ENCODE results near the gene HHIPL1. TPM values are rescaled to one million over a fixed set of nuclear protein-coding genes. Genes with fewer than 3 reads are reported as not detected.

HHIPL1 gene
- total RNA-seq, 2 experiments from 2014 or later = 0.08 to 0.10 TPM

- peaks cover 3% of the 10 kb centered on the region for H3K36me3 Mint-ChIP-seq (ENCODE audit: low read depth)
- DNase-seq = no peak
- no peak overlapping the region for H3K4me3 Mint-ChIP-seq
- no peak overlapping the region for H3K27ac Mint-ChIP-seq
- ChIA-PET CTCF (interaction anchor here (1.6 kb wide), 1 partner anchor 12 kb away, joined by 4 read pairs; no protein-coding TSS in a partner anchor), POLR2A (no interaction called here)
- H3K27me3 Mint-ChIP-seq = peaks cover 11% of the 10 kb centered on the region
- peaks cover 12% of the 10 kb centered on the region for H3K4me1 Mint-ChIP-seq
- H3K9me3 Mint-ChIP-seq = peaks cover 13% of the 10 kb centered on the region
These were observed 55.5 kb downstream of the HHIPL1 start for GRCh38 chr14:99700379-99700778.

GRCh38 chr14:99701260-99701659, 56.3 kb downstream of the HHIPL1 start:
- Mint-ChIP-seq H3K27me3 (peaks cover 8% of the 10 kb centered on the region), H3K9me3 (peaks cover 13% of the 10 kb centered on the region), H3K4me1 (peaks cover 12% of the 10 kb centered on the region), H3K4me3 (no peak overlapping the region), H3K27ac (no peak overlapping the region), H3K36me3 (ENCODE audit: low read depth) (peaks cover 3% of the 10 kb centered on the region)
- POLR2A ChIA-PET = no interaction called here
- no peak for DNase-seq
- CTCF ChIA-PET = interaction anchor here (0.6 to 1.6 kb wide), 2 partner anchors 13 to 199 kb away, joined by 3 to 4 read pairs; no protein-coding TSS in a partner anchor

GRCh38 chr14:99702115-99702514, 57.2 kb downstream of the HHIPL1 start:
- peaks cover 12% of the 10 kb centered on the region for H3K4me1 Mint-ChIP-seq
- peaks cover 8% of the 10 kb centered on the region for H3K27me3 Mint-ChIP-seq
- no peak for DNase-seq
- CTCF ChIA-PET = no interaction called here
- peaks cover 13% of the 10 kb centered on the region for H3K9me3 Mint-ChIP-seq
- no peak overlapping the region for H3K4me3 Mint-ChIP-seq
- POLR2A ChIA-PET = no interaction called here
- H3K27ac Mint-ChIP-seq = no peak overlapping the region
- peaks cover 3% of the 10 kb centered on the region for H3K36me3 Mint-ChIP-seq (ENCODE audit: low read depth)

- POLR2A ChIA-PET = no interaction called here
- CTCF ChIA-PET = no interaction called here
- H3K27ac Mint-ChIP-seq = no peak overlapping the region
- peaks cover 3% of the 10 kb centered on the region for H3K36me3 Mint-ChIP-seq (ENCODE audit: low read depth)
- H3K4me1 Mint-ChIP-seq = peaks cover 10% of the 10 kb centered on the region
- DNase-seq = no peak
- peaks cover 13% of the 10 kb centered on the region for H3K9me3 Mint-ChIP-seq
- no peak overlapping the region for H3K4me3 Mint-ChIP-seq
- peaks cover 3% of the 10 kb centered on the region for H3K27me3 Mint-ChIP-seq
These were observed 58.5 kb downstream of the HHIPL1 start for GRCh38 chr14:99703381-99703780.

GRCh38 chr14:99704037-99704436, 59.1 kb downstream of the HHIPL1 start:
- H3K36me3 Mint-ChIP-seq (ENCODE audit: low read depth) = peaks cover 3% of the 10 kb centered on the region
- H3K4me3 Mint-ChIP-seq = no peak overlapping the region
- no peak for DNase-seq
- H3K27ac Mint-ChIP-seq = no peak overlapping the region
- peaks cover 3% of the 10 kb centered on the region for H3K27me3 Mint-ChIP-seq
- H3K4me1 Mint-ChIP-seq = peaks cover 4% of the 10 kb centered on the region
- CTCF ChIA-PET = no interaction called here
- POLR2A ChIA-PET = no interaction called here
- H3K9me3 Mint-ChIP-seq = peaks cover 13% of the 10 kb centered on the region

GRCh38 chr14:99706107-99706900, 61.4 kb downstream of the HHIPL1 start:
- ChIA-PET CTCF (no interaction called here), POLR2A (no interaction called here)
- Mint-ChIP-seq H3K9me3 (peaks cover 13% of the 10 kb centered on the region), H3K4me3 (no peak overlapping the region), H3K36me3 (ENCODE audit: low read depth) (peaks cover 3% of the 10 kb centered on the region), H3K4me1 (no peaks in the 10 kb centered on the region), H3K27me3 (peaks cover 3% of the 10 kb centered on the region), H3K27ac (no peak overlapping the region)
- no peak for DNase-seq

GRCh38 chr14:99707420-99707819, 62.5 kb downstream of the HHIPL1 start:
- Mint-ChIP-seq H3K4me1 (no peaks in the 10 kb centered on the region), H3K9me3 (peaks cover 13% of the 10 kb centered on the region), H3K36me3 (ENCODE audit: low read depth) (peaks cover 3% of the 10 kb centered on the region), H3K27ac (no peak overlapping the region), H3K27me3 (peaks cover 3% of the 10 kb centered on the region), H3K4me3 (no peak overlapping the region)
- POLR2A ChIA-PET = no interaction called here
- CTCF ChIA-PET = no interaction called here
- no peak for DNase-seq

- no peak for DNase-seq
- ChIA-PET CTCF (no interaction called here), POLR2A (no interaction called here)
- H3K4me3 Mint-ChIP-seq = no peak overlapping the region
- peaks cover 3% of the 10 kb centered on the region for H3K36me3 Mint-ChIP-seq (ENCODE audit: low read depth)
- no peak overlapping the region for H3K27ac Mint-ChIP-seq
- peaks cover 3% of the 10 kb centered on the region for H3K27me3 Mint-ChIP-seq
- peaks cover 11% of the 10 kb centered on the region for H3K9me3 Mint-ChIP-seq
- no peaks in the 10 kb centered on the region for H3K4me1 Mint-ChIP-seq
These were observed 63.0 kb downstream of the HHIPL1 start for GRCh38 chr14:99707921-99708320.

GRCh38 chr14:99708449-99708848, 63.5 kb downstream of the HHIPL1 start:
- CTCF ChIA-PET = no interaction called here
- H3K9me3 Mint-ChIP-seq = peaks cover 6% of the 10 kb centered on the region
- no peaks in the 10 kb centered on the region for H3K4me1 Mint-ChIP-seq
- DNase-seq = no peak
- H3K36me3 Mint-ChIP-seq (ENCODE audit: low read depth) = peaks cover 2% of the 10 kb centered on the region
- H3K27ac Mint-ChIP-seq = no peak overlapping the region
- POLR2A ChIA-PET = no interaction called here
- H3K27me3 Mint-ChIP-seq = peaks cover 5% of the 10 kb centered on the region
- H3K4me3 Mint-ChIP-seq = no peak overlapping the region

GRCh38 chr14:99713972-99714371, 69.0 kb downstream of the HHIPL1 start:
- DNase-seq = no peak
- H3K9me3 Mint-ChIP-seq = no peaks in the 10 kb centered on the region
- H3K27ac Mint-ChIP-seq = no peak overlapping the region
- peaks cover 18% of the 10 kb centered on the region for H3K27me3 Mint-ChIP-seq
- H3K4me3 Mint-ChIP-seq = no peak overlapping the region
- no peaks in the 10 kb centered on the region for H3K4me1 Mint-ChIP-seq
- ChIA-PET POLR2A (interaction anchor here (0.6 kb wide), 1 partner anchor 271 kb away, joined by 4 read pairs; no protein-coding TSS in a partner anchor), CTCF (interaction anchor here (0.7 kb wide), 1 partner anchor 13 kb away, joined by 5 read pairs; no protein-coding TSS in a partner anchor)
- no peaks in the 10 kb centered on the region for H3K36me3 Mint-ChIP-seq (ENCODE audit: low read depth)

GRCh38 chr14:99715266-99716000, 70.5 kb downstream of the HHIPL1 start:
- DNase-seq = peak; percentile 5
- Mint-ChIP-seq H3K36me3 (ENCODE audit: low read depth) (no peaks in the 10 kb centered on the region), H3K27ac (no peak overlapping the region), H3K27me3 (peaks cover 19% of the 10 kb centered on the region), H3K4me3 (no peak overlapping the region), H3K4me1 (no peaks in the 10 kb centered on the region), H3K9me3 (no peaks in the 10 kb centered on the region)
- ChIA-PET CTCF (no interaction called here), POLR2A (no interaction called here)

GRCh38 chr14:99716091-99716849, 71.3 kb downstream of the HHIPL1 start:
- Mint-ChIP-seq H3K4me3 (no peak overlapping the region), H3K4me1 (no peaks in the 10 kb centered on the region), H3K27ac (no peak overlapping the region), H3K9me3 (no peaks in the 10 kb centered on the region), H3K27me3 (peaks cover 19% of the 10 kb centered on the region), H3K36me3 (ENCODE audit: low read depth) (no peaks in the 10 kb centered on the region)
- CTCF ChIA-PET = no interaction called here
- peak; percentile 14 for DNase-seq
- POLR2A ChIA-PET = no interaction called here
